B cell (primary cell): ENCODE results near the gene KCTD20. TPM values are rescaled to one million over a fixed set of nuclear protein-coding genes. Genes with fewer than 3 reads are reported as not detected.
A peak's percentile ranks its signal among the peaks of the same experiment; 100 is the strongest.

ENCODE experiments used
- ATAC-seq: fragments of 200-7000 bp; cut with Tn5 transposase; one replicate; pipeline ENCODE4 v1.10.0; 2021; ENCODE audit warnings: low read depth, mild to moderate bottlenecking, moderate number of reproducible peaks, moderate library complexity
- CTCF ChIA-PET: fragments of 350-600 bp; sonication (Branson Sonifier 250); formaldehyde crosslinking; loops from one replicate; lab custom pipeline; 2021; ENCODE audit warnings: antibody characterized with exemption, inconsistent platforms; lab: Charles Lee
- POLR2A ChIA-PET: fragments of 350-600 bp; sonication (Branson Sonifier 250); formaldehyde crosslinking; loops from one replicate; lab custom pipeline; 2021; ENCODE audit warnings: antibody characterized with exemption; lab: Charles Lee
- DNase-seq: peaks from one replicate; pipeline ENCODE4 v3.0.0; 2013
- H2AFZ ChIP-seq: 2 replicates; pipeline ENCODE4 v1.6.1; 2012; ENCODE audit warnings: mild to moderate bottlenecking, low read depth, low read length; ENCODE audit not compliant: insufficient read depth, poor library complexity, severe bottlenecking
- H3K27ac ChIP-seq, 2 donors: 1 replicate in 1 of 2; 2 replicates in 1 of 2; pipeline ENCODE4 v1.5.1; 2012 to 2013; ENCODE audit warnings: low read length in 2 of 2, mild to moderate bottlenecking in 2 of 2, moderate library complexity in 1 of 2
- H3K27me3 ChIP-seq, 4 experiments: fragments of 200-600 bp in 1 of 4; sonication (generic) in 1 of 4; replicated peaks in 1 of 4; 1 replicate in 2 of 4; 2 replicates in 2 of 4; pipeline versions ENCODE4 v1.6.1 to v1.7.0; 2013 to 2016; ENCODE audit warnings: low read length in 3 of 4, mild to moderate bottlenecking in 2 of 4, mixed read lengths in 1 of 4, moderate library complexity in 1 of 4; ENCODE audit not compliant: insufficient read depth in 4 of 4, control insufficient read depth in 3 of 4; ENCODE audit errors: control extremely low read depth in 1 of 4
- H3K36me3 ChIP-seq, 2 experiments: replicated peaks in 1 of 2; 1 replicate in 1 of 2; 2 replicates in 1 of 2; pipeline versions ENCODE4 v1.6.1 to v1.7.1; 2013; ENCODE audit warnings: low read length in 1 of 2; ENCODE audit not compliant: insufficient read depth in 2 of 2, control insufficient read depth in 1 of 2; ENCODE audit errors: control extremely low read depth in 1 of 2, extremely low read depth in 1 of 2
- H3K4me1 ChIP-seq, 2 donors: fragments of 200-600 bp in 1 of 2; sonication (generic) in 1 of 2; 1 replicate in 1 of 2; 2 replicates in 1 of 2; pipeline versions ENCODE4 v1.5.1 to v1.6.1; 2013 to 2017; ENCODE audit warnings: low read length in 2 of 2; ENCODE audit not compliant: control insufficient read depth in 2 of 2, insufficient read depth in 2 of 2
- H3K4me2 ChIP-seq: replicated peaks from 2 replicates; pipeline ENCODE3; 2012; ENCODE audit warnings: mild to moderate bottlenecking, low read depth, low read length; ENCODE audit not compliant: poor library complexity, severe bottlenecking
- H3K4me3 ChIP-seq, 5 experiments: fragments of 200-600 bp in 1 of 5; sonication (generic) in 1 of 5; 1 replicate in 3 of 5; 2 replicates in 2 of 5; pipeline versions ENCODE4 v1.5.1 to v1.7.0; 2011 to 2016; ENCODE audit warnings: low read length in 4 of 5, mild to moderate bottlenecking in 4 of 5, low read depth in 2 of 5, control low read depth in 1 of 5, moderate library complexity in 1 of 5; ENCODE audit not compliant: insufficient read depth in 1 of 5; ENCODE audit errors: control extremely low read depth in 1 of 5, extremely low read depth in 1 of 5
- H3K79me2 ChIP-seq: fragments of 200-600 bp; sonication (generic); one replicate; pipeline ENCODE4 v1.6.0; 2016; ENCODE audit warnings: low read length; ENCODE audit not compliant: control insufficient read depth, insufficient read depth
- H3K9ac ChIP-seq: fragments of 200-600 bp; sonication (generic); 2 replicates; pipeline ENCODE4 v1.6.1; 2017; ENCODE audit warnings: mild to moderate bottlenecking, low read length, moderate library complexity
- H3K9me3 ChIP-seq, 3 donors: one replicate each; pipeline versions ENCODE4 v1.6.1 to v1.7.1; 2013; ENCODE audit warnings: low read length in 2 of 3; ENCODE audit not compliant: control insufficient read depth in 2 of 3, insufficient read depth in 1 of 3; ENCODE audit errors: control extremely low read depth in 1 of 3
- H4K20me1 ChIP-seq: 2 replicates; pipeline ENCODE4 v1.6.0; 2012; ENCODE audit warnings: mild to moderate bottlenecking, low read length; ENCODE audit not compliant: insufficient read depth, control insufficient read depth, poor library complexity, severe bottlenecking
- H3K27ac Mint-ChIP-seq: one replicate; pipeline ENCODE4 v1.8.0; 2021; ENCODE audit warnings: mixed read lengths
- H3K27me3 Mint-ChIP-seq: one replicate; pipeline ENCODE4 v1.8.0; 2021; ENCODE audit warnings: mixed read lengths
- H3K4me1 Mint-ChIP-seq: one replicate; pipeline ENCODE4 v1.8.0; 2021; ENCODE audit warnings: mixed read lengths
- H3K4me3 Mint-ChIP-seq: one replicate; pipeline ENCODE4 v1.8.0; 2021; ENCODE audit warnings: mixed read lengths
- H3K9me3 Mint-ChIP-seq: one replicate; pipeline ENCODE4 v1.8.0; 2022; ENCODE audit warnings: mixed read lengths; ENCODE audit not compliant: insufficient read depth
- EZH2 ChIP-seq: IDR thresholded peaks from 2 replicates; pipeline ENCODE4 v1.6.1; 2012; ENCODE audit warnings: borderline replicate concordance, low read depth, mild to moderate bottlenecking, moderate library complexity, low read length; ENCODE audit not compliant: insufficient read depth, poor library complexity, severe bottlenecking
- WGBS: methylation state at CpG from one replicate; pipeline ENCODE4 v1.1.5; 2013; ENCODE audit warnings: missing lambda C conversion rate; ENCODE audit not compliant: insufficient coverage; 5-methylcytosine and 5-hydroxymethylcytosine counted together
- intact Hi-C: fragments of 100-400 bp; cut with micrococcal nuclease; formaldehyde crosslinking; loops from one replicate; pipeline ENCODE4 v1.10.0; 2022
- polyA minus RNA-seq: library from RNA; depleted of rRNA, polyadenylated mRNA; stranded (reverse); fragments of >200 nt; gene quantifications from 2 replicates; pipeline ENCODE4 v1.2.3, GENCODE V29; 2012
- polyA plus RNA-seq: library from polyadenylated mRNA; depleted of rRNA; stranded (reverse); fragments of >200 nt; gene quantifications from 2 replicates; pipeline ENCODE4 v1.2.3, GENCODE V29; 2012
- total RNA-seq, 2 donors: library from RNA; stranded (reverse); fragments of 120-200 nt in 1 of 2; gene quantifications; 1 replicate in 1 of 2; 2 replicates in 1 of 2; pipeline versions ENCODE4 v1.2.3 to v1.2.4, GENCODE V29; 2013 to 2022
- TF ChIP-seq, protein P1 (sequence below): fragments of 200-600 bp; IDR thresholded peaks from one replicate; pipeline ENCODE4 v1.8.0; 2022; ENCODE audit warnings: antibody characterized with exemption, mild to moderate bottlenecking

The KCTD20 gene
- total RNA-seq (37.5 and 44.3 TPM in 2 replicates), polyA plus RNA-seq (19.5 and 23.2 TPM in 2 replicates), polyA minus RNA-seq (20.3 and 33.2 TPM in 2 replicates)
- total RNA-seq (2013): 52.2 TPM

DNA sequence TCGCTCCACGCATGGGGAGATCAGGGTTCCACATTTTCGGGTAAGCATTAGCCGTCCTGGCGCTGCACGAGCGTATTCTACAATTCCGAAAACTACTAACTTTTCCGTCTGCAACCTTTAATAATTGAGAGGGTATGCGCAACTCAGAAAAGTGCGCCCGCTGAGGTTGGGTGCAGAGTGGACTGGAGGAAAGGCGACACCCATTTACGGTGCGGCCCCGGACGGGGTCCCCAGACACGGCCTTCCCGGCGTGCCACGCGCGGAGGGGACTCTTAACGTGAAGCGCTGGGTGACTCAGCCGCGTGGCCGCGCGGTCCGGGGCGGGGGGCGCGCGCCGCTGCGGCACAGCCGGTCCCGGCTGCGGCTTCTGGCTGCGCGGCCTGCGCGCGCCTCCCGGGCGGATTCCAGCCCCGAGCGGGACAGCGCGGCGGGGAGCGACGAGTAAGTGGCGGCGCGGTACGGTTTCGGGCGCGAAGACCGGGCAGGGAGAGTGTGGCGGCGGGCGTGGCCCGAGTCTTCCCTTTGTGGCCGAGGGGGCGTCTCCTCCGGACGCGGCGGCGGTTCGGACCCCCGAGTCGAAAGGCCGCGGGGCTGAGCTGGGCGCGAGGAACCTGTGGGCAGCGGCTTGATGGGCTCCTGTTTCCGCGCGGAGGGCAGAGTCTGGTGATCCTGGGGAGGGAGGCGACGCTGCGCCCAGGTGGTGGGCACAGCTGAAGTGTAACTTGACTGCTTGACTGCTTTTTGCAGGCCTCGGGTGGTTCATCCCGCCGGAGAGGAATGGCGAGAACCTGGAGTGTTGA lies at the start of gene KCTD20, which contains the start of gene PXT1:
KCTD20 (plus strand) TSS at position 330 of the 800 bp plus-strand sequence. CDS start 27,098 bp downstream, outside the sequence.
PXT1 (minus strand) TSS at position 184 of the 800 bp plus-strand sequence. CDS start 16,772 bp downstream, outside the sequence.
- POLR2A ChIA-PET: interaction anchor here (1.3 kb wide), 1 partner anchor 19 kb away, joined by 6 read pairs; no protein-coding TSS in a partner anchor

More for the DNA sequence above, at the start of gene KCTD20, which contains the start of gene PXT1:
- Histone ChIP-seq H3K9me3 (no peaks in the 10 kb centered on the region), H3K27me3 (no peaks in the 10 kb centered on the region), H3K4me2 (peak within 1 kb of the TSS; percentile 76), H3K79me2 (peaks cover 56% of the 10 kb centered on the region), H3K9ac (peak within 1 kb of the TSS; percentile 88), H2AFZ (peak within 1 kb of the TSS; percentile 97), H3K4me3 (peak within 1 kb of the TSS; percentile 80 to 97 (median 89)), H3K27ac (peak within 1 kb of the TSS; percentile 76 to 91), H3K4me1 (peaks cover 24 to 26% of the 10 kb centered on the region in 2 donors), H3K36me3 (no peaks in the 10 kb centered on the region), H4K20me1 (peaks cover 9% of the 10 kb centered on the region)
- Mint-ChIP-seq H3K27me3 (no peaks in the 10 kb centered on the region), H3K9me3 (no peaks in the 10 kb centered on the region), H3K4me1 (peaks cover 35% of the 10 kb centered on the region), H3K4me3 (peak within 1 kb of the TSS; percentile 98), H3K27ac (peak within 1 kb of the TSS; percentile 96)
- peak; percentile 87 for ATAC-seq
- peak; percentile 88 for DNase-seq
- CTCF ChIA-PET: interaction anchor here (0.9 kb wide), 1 partner anchor 19 kb away, joined by 5 read pairs; no protein-coding TSS in a partner anchor
- intact Hi-C loops: loop anchor here (1.0 to 5.0 kb wide), 4 partner anchors 20 to 234 kb away; partner anchors contain the start of genes CDKN1A, SRSF3 and STK38
- under 1% methylated on average over 82 of the region's 91 CpGs for WGBS
- no peak for TF ChIP-seq EZH2
- TF ChIP-seq, protein P1, sequence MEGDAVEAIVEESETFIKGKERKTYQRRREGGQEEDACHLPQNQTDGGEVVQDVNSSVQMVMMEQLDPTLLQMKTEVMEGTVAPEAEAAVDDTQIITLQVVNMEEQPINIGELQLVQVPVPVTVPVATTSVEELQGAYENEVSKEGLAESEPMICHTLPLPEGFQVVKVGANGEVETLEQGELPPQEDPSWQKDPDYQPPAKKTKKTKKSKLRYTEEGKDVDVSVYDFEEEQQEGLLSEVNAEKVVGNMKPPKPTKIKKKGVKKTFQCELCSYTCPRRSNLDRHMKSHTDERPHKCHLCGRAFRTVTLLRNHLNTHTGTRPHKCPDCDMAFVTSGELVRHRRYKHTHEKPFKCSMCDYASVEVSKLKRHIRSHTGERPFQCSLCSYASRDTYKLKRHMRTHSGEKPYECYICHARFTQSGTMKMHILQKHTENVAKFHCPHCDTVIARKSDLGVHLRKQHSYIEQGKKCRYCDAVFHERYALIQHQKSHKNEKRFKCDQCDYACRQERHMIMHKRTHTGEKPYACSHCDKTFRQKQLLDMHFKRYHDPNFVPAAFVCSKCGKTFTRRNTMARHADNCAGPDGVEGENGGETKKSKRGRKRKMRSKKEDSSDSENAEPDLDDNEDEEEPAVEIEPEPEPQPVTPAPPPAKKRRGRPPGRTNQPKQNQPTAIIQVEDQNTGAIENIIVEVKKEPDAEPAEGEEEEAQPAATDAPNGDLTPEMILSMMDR: no peak
